ENCODE measurements around the gene IFNA13. TPM values are rescaled to one million over a fixed set of nuclear protein-coding genes. Genes with fewer than 3 reads are reported as not detected.

IFNA13 gene
- total and polyA plus RNA-seq, 2 experiments from 2014 or later = not detected

GRCh38 chr9:21362287-21362686 is 5.6 kb downstream of the IFNA13 start:
- 71 to 75% methylated on average over 8 of the region's 8 CpGs for WGBS, 2 experiments (ENCODE audit: low coverage in 1 of 2, low lambda C conversion rate in 2 of 2, missing lambda C conversion rate in 2 of 2)
- TF ChIP-seq EZH2phosphoT487 (IDR thresholded peaks at IDR 0.05; ENCODE audit: insufficient read depth, low read depth) = no peak
- TF ChIP-seq EZH2 (IDR thresholded peaks at IDR 0.05; ENCODE audit: insufficient read depth, poor library complexity, severe bottlenecking) = no peak
- Histone ChIP-seq H3K27ac (no peak overlapping the region), H3K9me2 (ENCODE audit: insufficient read depth) (no peaks in the 10 kb centered on the region), H3F3A (ENCODE audit: insufficient read depth) (no peaks in the 10 kb centered on the region), H3K9ac (no peak overlapping the region), H3K36me3 (ENCODE audit: low read depth) (no peaks in the 10 kb centered on the region), H3K27me3 (replicated peaks; ENCODE audit: insufficient read depth) (peaks cover 46% of the 10 kb centered on the region), H3K79me2 (ENCODE audit: insufficient read depth) (no peaks in the 10 kb centered on the region), H2AFZ (no peak overlapping the region), H3K4me2 (ENCODE audit: unreplicated experiment) (no peak overlapping the region), H3K4me1 (ENCODE audit: insufficient read depth) (no peaks in the 10 kb centered on the region), H4K20me1 (ENCODE audit: insufficient read depth) (no peaks in the 10 kb centered on the region), H3K4me3 (no peak overlapping the region), H3K9me3 (ENCODE audit: low read depth) (no peaks in the 10 kb centered on the region)
- in situ Hi-C loops (cut with MboI) = no loop called here
- DNase-seq = no peak

- no peaks in the 10 kb centered on the region for H3K9me2 ChIP-seq (ENCODE audit: insufficient read depth)
- H3K27ac ChIP-seq = no peak overlapping the region
- peak overlapping the region; percentile 78 for H2AFZ ChIP-seq
- H3F3A ChIP-seq (ENCODE audit: insufficient read depth) = no peaks in the 10 kb centered on the region
- H3K79me2 ChIP-seq (ENCODE audit: insufficient read depth) = no peaks in the 10 kb centered on the region
- peak overlapping the region; percentile 48 for H3K4me3 ChIP-seq
- in situ Hi-C loops (cut with MboI) = no loop called here
- H3K4me1 ChIP-seq (ENCODE audit: insufficient read depth) = no peaks in the 10 kb centered on the region
- peak overlapping the region; percentile 37 for H3K4me2 ChIP-seq (ENCODE audit: unreplicated experiment)
- 19 to 20% methylated on average over 7 of the region's 7 CpGs for WGBS, 2 experiments (ENCODE audit: low coverage in 1 of 2, low lambda C conversion rate in 2 of 2, missing lambda C conversion rate in 2 of 2)
- H3K27me3 ChIP-seq (replicated peaks; ENCODE audit: insufficient read depth) = peaks cover 39% of the 10 kb centered on the region
- no peaks in the 10 kb centered on the region for H4K20me1 ChIP-seq (ENCODE audit: insufficient read depth)
- no peaks in the 10 kb centered on the region for H3K36me3 ChIP-seq (ENCODE audit: low read depth)
- TF ChIP-seq EZH2phosphoT487 (IDR thresholded peaks at IDR 0.05; ENCODE audit: insufficient read depth, low read depth) (no peak), EZH2 (IDR thresholded peaks at IDR 0.05; ENCODE audit: insufficient read depth, poor library complexity, severe bottlenecking) (no peak)
- no peak overlapping the region for H3K9ac ChIP-seq
- H3K9me3 ChIP-seq (ENCODE audit: low read depth) = no peaks in the 10 kb centered on the region
- peak; percentile 9 for DNase-seq
Measured at GRCh38 chr9:21357479-21358460, 10.1 kb downstream of the IFNA13 start.

GRCh38 chr9:21350787-21351186 is 17.1 kb downstream of the IFNA13 start, which contains the start of gene IFNA6:
Gene IFNA6 (minus strand): TSS chr9:21350887. CDS start chr9:21350887, 0 bp downstream.
- Histone ChIP-seq H3K4me1 (ENCODE audit: insufficient read depth) (no peaks in the 10 kb centered on the region), H3K79me2 (ENCODE audit: insufficient read depth) (no peaks in the 10 kb centered on the region)

GRCh38 chr9:21348430-21348970 is 19.4 kb downstream of the IFNA13 start:
- H2AFZ ChIP-seq = no peak overlapping the region
- 27 to 32% methylated on average over 3 of the region's 3 CpGs for WGBS, 2 experiments (ENCODE audit: low coverage in 1 of 2, low lambda C conversion rate in 2 of 2, missing lambda C conversion rate in 2 of 2)
- peaks cover 39% of the 10 kb centered on the region for H3K27me3 ChIP-seq (replicated peaks; ENCODE audit: insufficient read depth)
- H3K4me1 ChIP-seq (ENCODE audit: insufficient read depth) = no peaks in the 10 kb centered on the region
- H3K27ac ChIP-seq = no peak overlapping the region
- no peak overlapping the region for H3K4me2 ChIP-seq (ENCODE audit: unreplicated experiment)
- no peak for DNase-seq
- no peaks in the 10 kb centered on the region for H3K36me3 ChIP-seq (ENCODE audit: low read depth)
- no peaks in the 10 kb centered on the region for H3K9me2 ChIP-seq (ENCODE audit: insufficient read depth)
- no peak for TF ChIP-seq EZH2phosphoT487 (IDR thresholded peaks at IDR 0.05; ENCODE audit: insufficient read depth, low read depth)
- TF ChIP-seq EZH2 (IDR thresholded peaks at IDR 0.05; ENCODE audit: insufficient read depth, poor library complexity, severe bottlenecking) = no peak
- H3K4me3 ChIP-seq = no peak overlapping the region
- H3K9ac ChIP-seq = no peak overlapping the region
- H3K9me3 ChIP-seq (ENCODE audit: low read depth) = no peaks in the 10 kb centered on the region
- no peaks in the 10 kb centered on the region for H4K20me1 ChIP-seq (ENCODE audit: insufficient read depth)
- no peaks in the 10 kb centered on the region for H3F3A ChIP-seq (ENCODE audit: insufficient read depth)
- no peaks in the 10 kb centered on the region for H3K79me2 ChIP-seq (ENCODE audit: insufficient read depth)
- in situ Hi-C loops (cut with MboI) = no loop called here

More at GRCh38 chr9:21350787-21351186, 17.1 kb downstream of the IFNA13 start, which contains the start of gene IFNA6:
- no peaks in the 10 kb centered on the region for H3K36me3 ChIP-seq (ENCODE audit: low read depth)
- WGBS, 2 experiments (ENCODE audit: low coverage in 1 of 2, low lambda C conversion rate in 2 of 2, missing lambda C conversion rate in 2 of 2) = 50 to 61% methylated on average over 1 of the region's 1 CpG
- H3K4me3 ChIP-seq = no peak within 1 kb of the TSS
- no peaks in the 10 kb centered on the region for H3F3A ChIP-seq (ENCODE audit: insufficient read depth)
- H4K20me1 ChIP-seq (ENCODE audit: insufficient read depth) = no peaks in the 10 kb centered on the region
- no peaks in the 10 kb centered on the region for H3K9me2 ChIP-seq (ENCODE audit: insufficient read depth)
- no peak for DNase-seq
- no peak within 1 kb of the TSS for H3K9ac ChIP-seq
- TF ChIP-seq EZH2 (IDR thresholded peaks at IDR 0.05; ENCODE audit: insufficient read depth, poor library complexity, severe bottlenecking) = no peak
- TF ChIP-seq EZH2phosphoT487 (IDR thresholded peaks at IDR 0.05; ENCODE audit: insufficient read depth, low read depth) = no peak
- no peaks in the 10 kb centered on the region for H3K9me3 ChIP-seq (ENCODE audit: low read depth)
- peaks cover 55% of the 10 kb centered on the region for H3K27me3 ChIP-seq (replicated peaks; ENCODE audit: insufficient read depth)
- in situ Hi-C loops (cut with MboI) = no loop called here
- no peak within 1 kb of the TSS for H2AFZ ChIP-seq
- no peak within 1 kb of the TSS for H3K4me2 ChIP-seq (ENCODE audit: unreplicated experiment)
- H3K27ac ChIP-seq = no peak within 1 kb of the TSS

Data from GM23248 (cell line).